D721Med (cell line): ENCODE measurements around the gene NES.
"Not testable (repeated sequence)": the region's sequence is repeated elsewhere in the genome, so short reads cannot be mapped to it uniquely, and the experiment has no call there.

Experiments
- DNase-seq: peaks from one replicate; pipeline ENCODE4 v3.0.0; 2011; ENCODE audit warnings: low spot score; ENCODE audit not compliant: insufficient read length
- FAIRE-seq: peaks from 2 replicates; lab custom pipeline; 2011; peaks lifted over from hg19 to GRCh38; lab: Jason Lieb, UNC
- TF ChIP-seq, protein P1 (sequence below): IDR thresholded peaks from 2 replicates; pipeline ENCODE4 v1.5.1; 2012; ENCODE audit warnings: mild to moderate bottlenecking, control low read depth; ENCODE audit not compliant: insufficient read depth; ENCODE audit errors: missing control alignments

The NES gene

DNA sequence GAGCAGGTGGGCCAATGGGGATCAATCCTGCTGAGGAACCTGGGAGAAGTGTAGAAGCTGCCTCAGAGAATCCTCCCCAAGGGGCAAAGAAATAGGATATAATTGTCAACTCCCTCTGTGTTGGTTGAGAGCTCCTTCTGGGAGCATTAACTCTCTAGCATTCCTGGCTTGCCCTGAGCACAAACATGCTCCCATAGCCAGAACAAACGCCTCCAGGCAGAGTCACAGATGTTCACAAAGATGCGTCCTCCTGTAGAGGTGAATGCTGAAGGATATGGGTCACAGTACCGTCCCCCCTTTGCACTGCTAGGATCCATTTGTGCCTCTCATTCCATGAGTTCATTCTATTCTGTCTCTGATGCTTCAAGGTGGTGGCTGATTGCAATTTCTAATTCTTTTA lies 44.9 kb downstream of the NES start:
- DNase-seq (no peak), FAIRE-seq (no peak)
- TF ChIP-seq, protein P1, sequence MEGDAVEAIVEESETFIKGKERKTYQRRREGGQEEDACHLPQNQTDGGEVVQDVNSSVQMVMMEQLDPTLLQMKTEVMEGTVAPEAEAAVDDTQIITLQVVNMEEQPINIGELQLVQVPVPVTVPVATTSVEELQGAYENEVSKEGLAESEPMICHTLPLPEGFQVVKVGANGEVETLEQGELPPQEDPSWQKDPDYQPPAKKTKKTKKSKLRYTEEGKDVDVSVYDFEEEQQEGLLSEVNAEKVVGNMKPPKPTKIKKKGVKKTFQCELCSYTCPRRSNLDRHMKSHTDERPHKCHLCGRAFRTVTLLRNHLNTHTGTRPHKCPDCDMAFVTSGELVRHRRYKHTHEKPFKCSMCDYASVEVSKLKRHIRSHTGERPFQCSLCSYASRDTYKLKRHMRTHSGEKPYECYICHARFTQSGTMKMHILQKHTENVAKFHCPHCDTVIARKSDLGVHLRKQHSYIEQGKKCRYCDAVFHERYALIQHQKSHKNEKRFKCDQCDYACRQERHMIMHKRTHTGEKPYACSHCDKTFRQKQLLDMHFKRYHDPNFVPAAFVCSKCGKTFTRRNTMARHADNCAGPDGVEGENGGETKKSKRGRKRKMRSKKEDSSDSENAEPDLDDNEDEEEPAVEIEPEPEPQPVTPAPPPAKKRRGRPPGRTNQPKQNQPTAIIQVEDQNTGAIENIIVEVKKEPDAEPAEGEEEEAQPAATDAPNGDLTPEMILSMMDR = no peak

DNA sequence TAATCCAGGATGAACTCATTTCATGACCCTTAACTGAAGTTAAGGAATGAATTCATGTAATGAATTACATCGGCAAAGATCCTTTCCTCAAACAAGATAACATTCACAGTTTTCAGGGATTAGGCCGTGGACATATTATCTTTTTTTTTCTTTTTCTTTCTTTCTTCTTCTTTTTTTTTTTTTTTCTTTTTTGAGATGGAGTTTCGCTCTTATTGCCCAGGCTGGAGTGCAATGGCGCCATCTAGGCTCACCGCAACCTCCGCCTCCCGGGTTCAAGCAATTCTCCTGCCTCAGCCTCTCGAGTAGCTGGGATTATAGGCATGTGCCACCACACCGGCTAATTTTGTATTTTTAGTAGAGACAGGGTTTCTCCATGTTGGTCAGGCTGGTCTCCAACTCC lies 46.1 kb downstream of the NES start:
- FAIRE-seq, DNase-seq: not testable (repeated sequence)

DNA sequence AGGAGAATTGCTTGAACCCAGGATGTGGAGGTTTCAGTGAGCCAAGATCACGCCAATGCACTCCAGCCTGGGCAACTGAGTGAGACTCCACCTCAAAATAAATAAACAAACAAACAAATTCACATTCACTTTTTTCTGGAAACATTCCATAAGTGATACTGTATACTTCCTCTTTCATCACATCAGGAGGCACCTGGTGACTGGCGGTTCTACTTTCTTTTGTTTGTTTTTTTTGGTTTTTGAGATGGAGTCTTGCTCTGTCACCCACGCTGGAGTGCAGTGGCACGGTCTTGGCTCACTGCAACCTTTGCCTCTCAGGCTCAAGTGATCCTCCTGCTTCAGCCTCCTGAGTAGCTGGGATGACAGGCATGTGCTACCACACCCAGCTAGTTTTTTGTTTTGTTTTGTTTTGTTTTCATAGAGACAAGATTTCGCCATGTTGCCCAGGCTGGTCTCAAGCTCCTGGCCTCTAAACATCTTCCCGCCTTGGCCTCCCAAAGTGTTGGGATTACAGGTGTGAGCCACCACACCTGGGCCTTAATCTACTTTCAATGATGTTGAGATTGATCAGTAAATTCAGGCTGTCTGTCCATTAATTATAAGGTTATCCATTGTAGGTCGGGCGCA lies 47.3 kb downstream of the NES start:
- TF ChIP-seq, protein P1 = no peak
- FAIRE-seq (no peak), DNase-seq (no peak)

DNA sequence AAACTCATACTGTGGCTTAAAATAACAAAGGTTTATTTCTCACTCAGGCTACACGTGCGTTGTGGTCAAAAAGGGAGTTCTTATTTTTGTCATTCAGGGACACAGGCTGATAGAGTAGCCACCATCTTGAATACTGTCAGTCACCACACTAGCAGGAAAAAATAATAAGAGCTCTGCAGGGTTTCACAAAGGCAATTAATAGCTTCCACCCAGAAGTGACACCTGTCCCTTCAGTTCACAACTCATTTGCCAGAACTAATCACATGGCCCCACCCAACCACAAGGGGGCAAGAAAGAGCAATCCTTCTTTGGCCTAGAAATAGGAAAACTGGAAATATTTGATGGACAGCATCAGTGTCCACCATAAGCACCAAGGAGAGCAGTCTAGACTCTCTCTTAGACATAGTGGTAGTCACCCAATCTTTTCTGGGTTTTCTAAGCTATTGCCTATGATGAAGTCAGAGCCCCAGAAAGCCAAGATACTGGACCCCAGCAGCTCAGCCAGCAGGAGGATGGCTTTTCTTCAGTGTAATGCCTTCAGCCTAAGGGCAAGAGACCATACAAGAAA lies 49.8 kb downstream of the NES start:
- FAIRE-seq (no peak), DNase-seq (no peak)

DNA sequence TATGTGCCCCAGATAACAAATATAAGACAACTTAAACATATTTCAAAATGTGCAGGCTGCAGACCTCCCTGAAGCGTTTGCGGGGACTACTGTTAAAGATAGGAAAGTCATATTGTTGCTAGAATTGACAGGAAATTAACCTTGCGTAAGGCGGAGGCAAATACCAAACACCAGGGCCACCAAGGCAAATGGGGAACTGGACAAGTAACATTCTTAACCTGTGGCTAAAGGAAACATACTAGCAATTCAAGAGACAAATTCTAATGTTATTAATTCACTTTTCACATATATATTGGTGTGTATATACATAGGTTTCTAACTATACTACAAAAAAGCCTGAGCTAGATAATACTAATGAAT lies 51.1 kb downstream of the NES start:
- DNase-seq = no peak
- no peak for FAIRE-seq
- TF ChIP-seq, protein P1 = no peak

More for the DNA sequence above, 49.8 kb downstream of the NES start:
- TF ChIP-seq, protein P1 = peak; percentile 81

DNA sequence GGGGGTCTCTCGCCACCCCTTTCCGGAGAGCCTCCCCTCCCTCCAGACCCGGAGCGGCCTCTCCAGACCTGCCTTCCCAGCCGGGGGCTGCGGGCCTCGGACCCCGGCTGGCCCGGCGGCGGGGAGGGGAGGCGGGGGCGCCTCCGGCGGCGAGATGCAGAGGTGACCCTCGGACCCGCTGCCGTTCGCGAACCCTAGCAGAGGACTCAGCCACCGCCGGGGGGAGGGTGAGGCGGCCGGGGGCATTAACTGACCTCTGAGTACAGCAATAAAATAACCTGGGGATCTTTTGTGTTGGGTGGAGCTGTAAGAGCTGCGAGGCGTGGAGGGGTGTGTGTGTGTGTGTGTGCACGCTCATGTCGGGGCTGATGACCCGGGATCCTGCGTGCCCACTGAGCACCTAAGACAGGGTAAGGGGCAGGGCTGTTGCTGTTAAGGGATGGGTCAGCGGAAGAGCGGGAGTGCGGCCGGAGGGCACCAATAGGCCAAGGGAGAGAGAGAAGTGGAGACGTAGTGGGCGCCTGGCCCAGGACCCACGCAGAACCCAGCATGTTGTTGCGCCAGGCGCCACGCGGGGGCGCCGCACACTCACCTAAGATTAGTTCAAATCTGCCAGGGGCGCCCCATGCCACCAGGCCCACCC lies 51.6 kb downstream of the NES start:
- FAIRE-seq = no peak

DNA sequence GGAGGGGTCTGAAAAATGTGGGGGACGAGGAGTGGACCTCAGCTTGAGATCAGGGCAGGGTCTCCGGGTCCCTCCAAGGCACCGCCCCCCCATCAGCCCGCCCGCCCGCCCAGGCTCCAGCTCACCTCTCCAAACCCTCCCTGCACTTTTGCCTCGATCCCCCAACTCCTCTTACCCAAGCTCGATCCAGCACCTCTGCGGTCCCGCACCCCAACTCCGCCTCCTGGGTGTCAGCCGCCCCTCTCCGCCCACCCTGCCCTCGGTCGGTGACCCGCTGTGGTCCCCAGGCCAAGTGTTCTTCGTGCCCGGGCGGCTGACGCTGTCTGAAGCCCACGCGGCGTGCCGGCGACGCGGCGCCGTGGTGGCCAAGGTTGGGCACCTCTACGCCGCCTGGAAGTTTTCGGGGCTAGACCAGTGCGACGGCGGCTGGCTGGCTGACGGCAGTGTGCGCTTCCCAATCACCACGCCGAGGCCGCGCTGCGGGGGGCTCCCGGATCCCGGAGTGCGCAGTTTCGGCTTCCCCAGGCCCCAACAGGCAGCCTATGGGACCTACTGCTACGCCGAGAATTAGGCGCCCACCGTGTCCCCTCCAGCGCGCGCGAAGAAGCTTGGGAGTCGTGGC lies 52.3 kb downstream of the NES start:
- DNase-seq (no peak), FAIRE-seq (no peak)
- TF ChIP-seq, protein P1 = no peak

More for the DNA sequence above, 51.6 kb downstream of the NES start:
- DNase-seq = no peak
- TF ChIP-seq, protein P1 = peak; percentile 70
